ENCODE results near the gene SYT2.
"Not testable (repeated sequence)": the region's sequence is repeated elsewhere in the genome, so short reads cannot be mapped to it uniquely, and the experiment has no call there.

The SYT2 gene

GRCh38 chr1:202553560-202554038 lies 156.7 kb downstream of the SYT2 start:
- Histone ChIP-seq H3K9me3 (ENCODE audit: control insufficient read depth in 1 of 2, low read length in 2 of 2) (no peaks in the 10 kb centered on the region), H3K4me1 (ENCODE audit: control insufficient read depth in 1 of 2, insufficient read depth in 2 of 2, low read length in 2 of 2) (peaks cover 2 to 5% of the 10 kb centered on the region in 2 donors), H3K27ac (ENCODE audit: low read depth, low read length) (no peak overlapping the region), H3K36me3 (ENCODE audit: control insufficient read depth in 1 of 2, insufficient read depth in 2 of 2, low read length in 2 of 2) (no peaks in the 10 kb centered on the region), H3K27me3 (ENCODE audit: control insufficient read depth in 1 of 2, insufficient read depth in 2 of 2, low read length in 2 of 2) (no peaks in the 10 kb centered on the region), H3K9ac (ENCODE audit: low read depth in 1 of 2, low read length in 2 of 2) (no peak overlapping the region), H3K4me3 (ENCODE audit: low read depth in 1 of 2, low read length in 2 of 2) (no peak overlapping the region)

GRCh38 chr1:202553078-202553477 lies 157.2 kb downstream of the SYT2 start:
- not testable (repeated sequence) for H3K27ac ChIP-seq (ENCODE audit: low read depth, low read length); H3K36me3 ChIP-seq (ENCODE audit: control insufficient read depth in 1 of 2, insufficient read depth in 2 of 2, low read length in 2 of 2); H3K4me3 ChIP-seq (ENCODE audit: low read depth in 1 of 2, low read length in 2 of 2); H3K27me3 ChIP-seq (ENCODE audit: control insufficient read depth in 1 of 2, insufficient read depth in 2 of 2, low read length in 2 of 2); H3K9me3 ChIP-seq (ENCODE audit: control insufficient read depth in 1 of 2, low read length in 2 of 2); H3K9ac ChIP-seq (ENCODE audit: low read depth in 1 of 2, low read length in 2 of 2); H3K4me1 ChIP-seq (ENCODE audit: control insufficient read depth in 1 of 2, insufficient read depth in 2 of 2, low read length in 2 of 2)

- not testable (repeated sequence) for H3K9ac ChIP-seq (ENCODE audit: low read depth in 1 of 2, low read length in 2 of 2); H3K4me1 ChIP-seq (ENCODE audit: control insufficient read depth in 1 of 2, insufficient read depth in 2 of 2, low read length in 2 of 2); H3K9me3 ChIP-seq (ENCODE audit: control insufficient read depth in 1 of 2, low read length in 2 of 2); H3K36me3 ChIP-seq (ENCODE audit: control insufficient read depth in 1 of 2, insufficient read depth in 2 of 2, low read length in 2 of 2); H3K27ac ChIP-seq (ENCODE audit: low read depth, low read length); H3K4me3 ChIP-seq (ENCODE audit: low read depth in 1 of 2, low read length in 2 of 2); H3K27me3 ChIP-seq (ENCODE audit: control insufficient read depth in 1 of 2, insufficient read depth in 2 of 2, low read length in 2 of 2)
These were observed 157.6 kb downstream of the SYT2 start for GRCh38 chr1:202552615-202553014.

GRCh38 chr1:202551683-202552082 lies 158.6 kb downstream of the SYT2 start:
- Histone ChIP-seq H3K27me3 (ENCODE audit: control insufficient read depth in 1 of 2, insufficient read depth in 2 of 2, low read length in 2 of 2) (no peaks in the 10 kb centered on the region), H3K4me3 (ENCODE audit: low read depth in 1 of 2, low read length in 2 of 2) (no peak overlapping the region), H3K9ac (ENCODE audit: low read depth in 1 of 2, low read length in 2 of 2) (no peak overlapping the region), H3K4me1 (ENCODE audit: control insufficient read depth in 1 of 2, insufficient read depth in 2 of 2, low read length in 2 of 2) (peaks cover 2 to 4% of the 10 kb centered on the region in 2 donors), H3K9me3 (ENCODE audit: control insufficient read depth in 1 of 2, low read length in 2 of 2) (no peaks in the 10 kb centered on the region), H3K27ac (ENCODE audit: low read depth, low read length) (no peak overlapping the region), H3K36me3 (ENCODE audit: control insufficient read depth in 1 of 2, insufficient read depth in 2 of 2, low read length in 2 of 2) (no peaks in the 10 kb centered on the region)

GRCh38 chr1:202550088-202550487 lies 160.2 kb downstream of the SYT2 start:
- not testable (repeated sequence) for H3K9me3 ChIP-seq (ENCODE audit: control insufficient read depth in 1 of 2, low read length in 2 of 2); H3K36me3 ChIP-seq (ENCODE audit: control insufficient read depth in 1 of 2, insufficient read depth in 2 of 2, low read length in 2 of 2); H3K27ac ChIP-seq (ENCODE audit: low read depth, low read length); H3K27me3 ChIP-seq (ENCODE audit: control insufficient read depth in 1 of 2, insufficient read depth in 2 of 2, low read length in 2 of 2); H3K4me1 ChIP-seq (ENCODE audit: control insufficient read depth in 1 of 2, insufficient read depth in 2 of 2, low read length in 2 of 2); H3K9ac ChIP-seq (ENCODE audit: low read depth in 1 of 2, low read length in 2 of 2); H3K4me3 ChIP-seq (ENCODE audit: low read depth in 1 of 2, low read length in 2 of 2)

- peaks cover 0 to 4% of the 10 kb centered on the region in 2 donors for H3K4me1 ChIP-seq (ENCODE audit: control insufficient read depth in 1 of 2, insufficient read depth in 2 of 2, low read length in 2 of 2)
- no peaks in the 10 kb centered on the region for H3K36me3 ChIP-seq (ENCODE audit: control insufficient read depth in 1 of 2, insufficient read depth in 2 of 2, low read length in 2 of 2)
- H3K4me3 ChIP-seq (ENCODE audit: low read depth in 1 of 2, low read length in 2 of 2): no peak overlapping the region
- H3K27me3 ChIP-seq (ENCODE audit: control insufficient read depth in 1 of 2, insufficient read depth in 2 of 2, low read length in 2 of 2): no peaks in the 10 kb centered on the region
- H3K27ac ChIP-seq (ENCODE audit: low read depth, low read length): no peak overlapping the region
- no peaks in the 10 kb centered on the region for H3K9me3 ChIP-seq (ENCODE audit: control insufficient read depth in 1 of 2, low read length in 2 of 2)
- no peak overlapping the region for H3K9ac ChIP-seq (ENCODE audit: low read depth in 1 of 2, low read length in 2 of 2)
These were observed 163.0 kb downstream of the SYT2 start for GRCh38 chr1:202547215-202547614.

GRCh38 chr1:202546796-202547195 lies 163.5 kb downstream of the SYT2 start:
- H3K27ac ChIP-seq (ENCODE audit: low read depth, low read length); H3K4me1 ChIP-seq (ENCODE audit: control insufficient read depth in 1 of 2, insufficient read depth in 2 of 2, low read length in 2 of 2); H3K9ac ChIP-seq (ENCODE audit: low read depth in 1 of 2, low read length in 2 of 2); H3K36me3 ChIP-seq (ENCODE audit: control insufficient read depth in 1 of 2, insufficient read depth in 2 of 2, low read length in 2 of 2); H3K4me3 ChIP-seq (ENCODE audit: low read depth in 1 of 2, low read length in 2 of 2); H3K27me3 ChIP-seq (ENCODE audit: control insufficient read depth in 1 of 2, insufficient read depth in 2 of 2, low read length in 2 of 2); H3K9me3 ChIP-seq (ENCODE audit: control insufficient read depth in 1 of 2, low read length in 2 of 2): not testable (repeated sequence)

GRCh38 chr1:202546377-202546776 lies 163.9 kb downstream of the SYT2 start:
- not testable (repeated sequence) for H3K9ac ChIP-seq (ENCODE audit: low read depth in 1 of 2, low read length in 2 of 2); H3K27ac ChIP-seq (ENCODE audit: low read depth, low read length); H3K9me3 ChIP-seq (ENCODE audit: control insufficient read depth in 1 of 2, low read length in 2 of 2); H3K4me1 ChIP-seq (ENCODE audit: control insufficient read depth in 1 of 2, insufficient read depth in 2 of 2, low read length in 2 of 2); H3K36me3 ChIP-seq (ENCODE audit: control insufficient read depth in 1 of 2, insufficient read depth in 2 of 2, low read length in 2 of 2); H3K27me3 ChIP-seq (ENCODE audit: control insufficient read depth in 1 of 2, insufficient read depth in 2 of 2, low read length in 2 of 2); H3K4me3 ChIP-seq (ENCODE audit: low read depth in 1 of 2, low read length in 2 of 2)

- not testable (repeated sequence) for H3K27me3 ChIP-seq (ENCODE audit: control insufficient read depth in 1 of 2, insufficient read depth in 2 of 2, low read length in 2 of 2); H3K4me3 ChIP-seq (ENCODE audit: low read depth in 1 of 2, low read length in 2 of 2); H3K9ac ChIP-seq (ENCODE audit: low read depth in 1 of 2, low read length in 2 of 2); H3K9me3 ChIP-seq (ENCODE audit: control insufficient read depth in 1 of 2, low read length in 2 of 2); H3K36me3 ChIP-seq (ENCODE audit: control insufficient read depth in 1 of 2, insufficient read depth in 2 of 2, low read length in 2 of 2); H3K4me1 ChIP-seq (ENCODE audit: control insufficient read depth in 1 of 2, insufficient read depth in 2 of 2, low read length in 2 of 2)
- H3K27ac ChIP-seq (ENCODE audit: low read depth, low read length): peak overlapping the region; percentile 18
These were observed 164.5 kb downstream of the SYT2 start for GRCh38 chr1:202545647-202546303.

GRCh38 chr1:202544766-202545449 lies 165.3 kb downstream of the SYT2 start:
- H3K27ac ChIP-seq (ENCODE audit: low read depth, low read length): not testable (repeated sequence)

More at GRCh38 chr1:202544766-202545449, 165.3 kb downstream of the SYT2 start:
- H3K4me3 ChIP-seq (ENCODE audit: low read depth in 1 of 2, low read length in 2 of 2); H3K27me3 ChIP-seq (ENCODE audit: control insufficient read depth in 1 of 2, insufficient read depth in 2 of 2, low read length in 2 of 2); H3K9ac ChIP-seq (ENCODE audit: low read depth in 1 of 2, low read length in 2 of 2); H3K4me1 ChIP-seq (ENCODE audit: control insufficient read depth in 1 of 2, insufficient read depth in 2 of 2, low read length in 2 of 2); H3K36me3 ChIP-seq (ENCODE audit: control insufficient read depth in 1 of 2, insufficient read depth in 2 of 2, low read length in 2 of 2); H3K9me3 ChIP-seq (ENCODE audit: control insufficient read depth in 1 of 2, low read length in 2 of 2): not testable (repeated sequence)
